Breast epithelium (tissue), 4 donors: ENCODE data around the gene SPIC. TPM values are rescaled to one million over a fixed set of nuclear protein-coding genes. Genes with fewer than 3 reads are reported as not detected.
"Not testable (repeated sequence)": the region's sequence is repeated elsewhere in the genome, so short reads cannot be mapped to it uniquely, and the experiment has no call there.

Experiments
- DNase-seq, 2 donors: peaks; one replicate each; pipeline ENCODE4 v3.0.0-alpha.2; 2019; ENCODE audit warnings: low spot score in 2 of 2
- H3K27ac ChIP-seq, 2 donors: fragments of 200-600 bp; sonication (generic) in 1 of 2; one replicate each; pipeline ENCODE4 v1.5.1; 2016 to 2019; ENCODE audit warnings: mild to moderate bottlenecking in 1 of 2
- H3K27me3 ChIP-seq, 2 donors: fragments of 200-600 bp; sonication (generic) in 1 of 2; one replicate each; pipeline versions ENCODE4 v1.5.1 to v1.6.0; 2017 to 2019; ENCODE audit warnings: control low read depth in 1 of 2, mild to moderate bottlenecking in 1 of 2
- H3K36me3 ChIP-seq: fragments of 200-600 bp; one replicate; pipeline ENCODE4 v1.5.1; 2019
- H3K4me1 ChIP-seq, 2 donors: fragments of 200-600 bp; sonication (generic); one replicate each; pipeline ENCODE4 v1.5.1; 2016 to 2019; ENCODE audit warnings: control low read depth in 1 of 2
- H3K4me3 ChIP-seq, 3 donors: fragments of 200-600 bp; sonication (generic); 1 replicate in 2 of 3; 2 replicates in 1 of 3; pipeline ENCODE4 v1.5.1; 2016 to 2019; ENCODE audit warnings: mild to moderate bottlenecking in 3 of 3, moderate library complexity in 2 of 3
- H3K9me3 ChIP-seq, 2 donors: fragments of 200-600 bp; sonication (generic) in 1 of 2; one replicate each; pipeline ENCODE4 v1.5.1; 2016 to 2019; ENCODE audit warnings: control low read depth in 1 of 2
- CTCF ChIP-seq, 3 donors: fragments of 450-650 bp; IDR thresholded peaks; one replicate each; pipeline ENCODE4 v1.5.1; 2016 to 2017; ENCODE audit warnings: antibody characterized with exemption in 3 of 3, mild to moderate bottlenecking in 3 of 3, moderate library complexity in 3 of 3
- POLR2A ChIP-seq: fragments of 450-650 bp; IDR thresholded peaks from one replicate; pipeline ENCODE4 v1.6.1; 2016; ENCODE audit warnings: antibody characterized with exemption, mild to moderate bottlenecking, moderate library complexity
- POLR2AphosphoS5 ChIP-seq, 3 donors: sonication (generic); formaldehyde crosslinking; IDR thresholded peaks; one replicate each; pipeline ENCODE4 v1.6.1; 2017; ENCODE audit warnings: antibody characterized with exemption in 3 of 3
- intact Hi-C: fragments of 100-400 bp; cut with DNase I; formaldehyde crosslinking; loops from one replicate; pipeline ENCODE4 v1.15.1; 2023; ENCODE audit warnings: low total_unique reads
- total RNA-seq, 3 donors: library from RNA; depleted of rRNA; stranded (reverse); fragments of >200 nt; gene quantifications; one replicate each; pipeline ENCODE4 v1.1.0, GENCODE V29; 2016

The SPIC gene
- total RNA-seq, 3 donors from 2014 or later = not detected

GRCh38 chr12:101455685-101456084 lies 19.5 kb upstream of the SPIC start:
- H3K9me3 ChIP-seq = peaks cover 0 to 7% of the 10 kb centered on the region in 2 donors
- TF ChIP-seq POLR2A (no peak), CTCF (IDR thresholded peaks at IDR 0.05) (no peak), POLR2AphosphoS5 (IDR thresholded peaks at IDR 0.05) (no peak)
- H3K27me3 ChIP-seq = no peaks in the 10 kb centered on the region
- H3K36me3 ChIP-seq = no peaks in the 10 kb centered on the region
- DNase-seq = no peak
- intact Hi-C loops = no loop called here
- H3K4me3 ChIP-seq = no peak overlapping the region
- no peak overlapping the region for H3K27ac ChIP-seq
- no peaks in the 10 kb centered on the region for H3K4me1 ChIP-seq

- H3K27me3 ChIP-seq = no peaks in the 10 kb centered on the region
- no peak overlapping the region for H3K27ac ChIP-seq
- H3K36me3 ChIP-seq = no peaks in the 10 kb centered on the region
- H3K9me3 ChIP-seq = peaks cover 0 to 4% of the 10 kb centered on the region in 2 donors
- H3K4me1 ChIP-seq = no peaks in the 10 kb centered on the region
- DNase-seq = no peak
- TF ChIP-seq CTCF (IDR thresholded peaks at IDR 0.05) = no peak
- no peak for TF ChIP-seq POLR2AphosphoS5 (IDR thresholded peaks at IDR 0.05)
- intact Hi-C loops = no loop called here
- no peak overlapping the region for H3K4me3 ChIP-seq
These were observed 15.3 kb upstream of the SPIC start for GRCh38 chr12:101459642-101460346.

- Histone ChIP-seq H3K27ac (no peak overlapping the region), H3K36me3 (no peaks in the 10 kb centered on the region), H3K4me1 (no peaks in the 10 kb centered on the region), H3K4me3 (no peak overlapping the region), H3K9me3 (no peaks in the 10 kb centered on the region), H3K27me3 (no peaks in the 10 kb centered on the region)
- intact Hi-C loops = no loop called here
- TF ChIP-seq CTCF (IDR thresholded peaks at IDR 0.05) = no peak
- no peak for TF ChIP-seq POLR2A
- no peak for TF ChIP-seq POLR2AphosphoS5 (IDR thresholded peaks at IDR 0.05)
- DNase-seq = no peak
These were observed 6.2 kb upstream of the SPIC start for GRCh38 chr12:101468948-101469347.

- DNase-seq = no peak
- Histone ChIP-seq H3K27ac (no peak overlapping the region), H3K36me3 (no peaks in the 10 kb centered on the region), H3K4me1 (no peaks in the 10 kb centered on the region), H3K9me3 (no peaks in the 10 kb centered on the region), H3K4me3 (no peak overlapping the region), H3K27me3 (no peaks in the 10 kb centered on the region)
- intact Hi-C loops = no loop called here
- TF ChIP-seq POLR2AphosphoS5 (IDR thresholded peaks at IDR 0.05) = no peak
- TF ChIP-seq CTCF (IDR thresholded peaks at IDR 0.05) = no peak
- no peak for TF ChIP-seq POLR2A
These were observed 4.2 kb upstream of the SPIC start for GRCh38 chr12:101470939-101471338.

- H3K9me3 ChIP-seq, DNase-seq, H3K4me1 ChIP-seq, H3K4me3 ChIP-seq, H3K36me3 ChIP-seq, intact Hi-C loops, H3K27me3 ChIP-seq, H3K27ac ChIP-seq: not testable (repeated sequence)
These were observed 3.3 kb upstream of the SPIC start for GRCh38 chr12:101471878-101472277.

- Histone ChIP-seq H3K27ac (no peak overlapping the region), H3K4me1 (no peaks in the 10 kb centered on the region), H3K4me3 (no peak overlapping the region), H3K27me3 (no peaks in the 10 kb centered on the region), H3K9me3 (no peaks in the 10 kb centered on the region), H3K36me3 (no peaks in the 10 kb centered on the region)
- no peak for TF ChIP-seq CTCF (IDR thresholded peaks at IDR 0.05)
- TF ChIP-seq POLR2A = no peak
- no peak for TF ChIP-seq POLR2AphosphoS5 (IDR thresholded peaks at IDR 0.05)
- DNase-seq = no peak
- intact Hi-C loops = no loop called here
These were observed 888 bp upstream of the SPIC start for GRCh38 chr12:101474248-101474647.
